Lung (tissue), 12 donors: ENCODE data around the gene C4orf36. TPM values are rescaled to one million over a fixed set of nuclear protein-coding genes. Genes with fewer than 3 reads are reported as not detected.
A peak's percentile ranks its signal among the peaks of the same experiment; 100 is the strongest.

Source experiments
- ATAC-seq: fragments of 200-7000 bp; cut with Tn5 transposase; one replicate; pipeline ENCODE4 v1.9.1; 2020; ENCODE audit warnings: moderate number of reproducible peaks; ENCODE audit not compliant: insufficient read depth, low FRiP score
- DNase-seq, 3 donors: peaks; one replicate each; pipeline ENCODE4 v3.0.0-alpha.2; 2013 to 2017
- H3K27ac ChIP-seq, 2 donors: one replicate each; pipeline ENCODE4 v1.5.1; 2013; ENCODE audit warnings: mild to moderate bottlenecking in 2 of 2, moderate library complexity in 2 of 2, control low read depth in 1 of 2, inconsistent platforms in 1 of 2, low read depth in 1 of 2, low read length in 1 of 2
- H3K27me3 ChIP-seq, 3 donors: one replicate each; pipeline ENCODE4 v1.5.1; 2013; ENCODE audit warnings: low read length in 2 of 3; ENCODE audit not compliant: control insufficient read depth in 3 of 3, insufficient read depth in 3 of 3
- H3K36me3 ChIP-seq, 4 donors: one replicate each; pipeline ENCODE4 v1.5.1; 2013; ENCODE audit warnings: low read length in 4 of 4, mild to moderate bottlenecking in 1 of 4, moderate library complexity in 1 of 4; ENCODE audit not compliant: control insufficient read depth in 4 of 4, insufficient read depth in 4 of 4
- H3K4me1 ChIP-seq, 5 donors: one replicate each; pipeline ENCODE4 v1.5.1; 2013; ENCODE audit warnings: low read length in 5 of 5, mild to moderate bottlenecking in 2 of 5, moderate library complexity in 1 of 5; ENCODE audit not compliant: control insufficient read depth in 5 of 5, insufficient read depth in 5 of 5
- H3K4me3 ChIP-seq: one replicate; pipeline ENCODE4 v1.5.1; 2013; ENCODE audit warnings: mild to moderate bottlenecking, control low read depth, moderate library complexity
- H3K9ac ChIP-seq, 2 donors: one replicate each; pipeline ENCODE4 v1.5.1; 2013; ENCODE audit warnings: low read length in 2 of 2, control low read depth in 1 of 2; ENCODE audit not compliant: insufficient read depth in 1 of 2
- H3K9me3 ChIP-seq, 4 donors: one replicate each; pipeline ENCODE4 v1.5.1; 2013; ENCODE audit warnings: low read length in 3 of 4, mild to moderate bottlenecking in 1 of 4, moderate library complexity in 1 of 4; ENCODE audit not compliant: control insufficient read depth in 4 of 4, insufficient read depth in 3 of 4
- CTCF ChIP-seq: IDR thresholded peaks from 2 replicates; pipeline ENCODE4 v1.5.1; 2012; ENCODE audit warnings: mild to moderate bottlenecking; ENCODE audit errors: control extremely low read depth, extremely low read depth
- WGBS, 2 donors: extraction: QIAGEN DNeasy Blood & Tissue Kit; methylation state at CpG; one replicate each; pipeline ENCODE4 v1.1.7; 2013; 5-methylcytosine and 5-hydroxymethylcytosine counted together
- polyA plus RNA-seq, 2 donors: library from polyadenylated mRNA; stranded (reverse); fragments of 200-250 nt; gene quantifications; one replicate each; pipeline ENCODE4 v1.2.1, GENCODE V29; 2013
- total RNA-seq, 2 donors: library from RNA; depleted of rRNA in 1 of 2; stranded (reverse); fragments of >200 nt in 1 of 2; gene quantifications; one replicate each; pipeline ENCODE4 v1.2.1, GENCODE V29; 2014 to 2021
- donor health status: control.
- donor health status: control.
- donor health status: Bipolar disorder and iron deficiency.
- donor health status: healthy.
- donor health status: DM: yes; HTN: yes; CAD: no.

Gene C4orf36
- total and polyA plus RNA-seq, 4 donors: 0.61 to 3.3 (median 1.4) TPM

GRCh38 chr4:86855572-86855971 is 36.6 kb downstream of the C4orf36 start:
- WGBS, 2 donors: 69 to 72% methylated on average over 2 of the region's 2 CpGs
- Histone ChIP-seq H3K9ac (no peak overlapping the region), H3K27ac (no peak overlapping the region), H3K9me3 (no peaks in the 10 kb centered on the region), H3K27me3 (no peaks in the 10 kb centered on the region), H3K4me3 (no peak overlapping the region), H3K36me3 (no peaks in the 10 kb centered on the region), H3K4me1 (no peaks in the 10 kb centered on the region)
- peak; percentile 58 for ATAC-seq
- no peak for DNase-seq
- TF ChIP-seq CTCF: no peak

- ATAC-seq (no peak), DNase-seq (no peak)
- Histone ChIP-seq H3K4me3 (no peak overlapping the region), H3K27me3 (no peaks in the 10 kb centered on the region), H3K36me3 (no peaks in the 10 kb centered on the region), H3K9ac (no peak overlapping the region), H3K9me3 (no peaks in the 10 kb centered on the region), H3K27ac (no peak overlapping the region), H3K4me1 (no peaks in the 10 kb centered on the region)
- WGBS, 2 donors: 77 to 89% methylated on average over 5 of the region's 5 CpGs
- TF ChIP-seq CTCF: no peak
These were observed 39.0 kb downstream of the C4orf36 start for GRCh38 chr4:86853209-86853608.

GRCh38 chr4:86848732-86849619 is 43.2 kb downstream of the C4orf36 start, which contains the start of gene SLC10A6:
TSS of gene SLC10A6 (minus strand) at chr4:86849384. CDS start at chr4:86849115, 269 bp downstream.
- H3K9ac ChIP-seq: no peak within 1 kb of the TSS
- no peaks in the 10 kb centered on the region for H3K9me3 ChIP-seq
- no peak within 1 kb of the TSS for H3K27ac ChIP-seq
- no peak for TF ChIP-seq CTCF
- 80 to 89% methylated on average over 11 of the region's 11 CpGs for WGBS, 2 donors
- no peaks in the 10 kb centered on the region for H3K36me3 ChIP-seq
- H3K4me1 ChIP-seq: no peaks in the 10 kb centered on the region
- no peak for ATAC-seq
- H3K27me3 ChIP-seq: no peaks in the 10 kb centered on the region
- no peak for DNase-seq
- H3K4me3 ChIP-seq: no peak within 1 kb of the TSS
